ENCODE measurements around the gene C3orf52. TPM values are rescaled to one million over a fixed set of nuclear protein-coding genes. Genes with fewer than 3 reads are reported as not detected.

The C3orf52 gene
- total RNA-seq, 1 donor from 2014 or later: 42.5 TPM

- Histone ChIP-seq H3K36me3 (ENCODE audit: control insufficient read depth, insufficient read depth, low read length) (no peaks in the 10 kb centered on the region), H3K27me3 (ENCODE audit: control insufficient read depth, insufficient read depth, low read length) (no peaks in the 10 kb centered on the region), H3K4me3 (ENCODE audit: low read depth, low read length) (no peak overlapping the region)
- TF ChIP-seq, protein P1, sequence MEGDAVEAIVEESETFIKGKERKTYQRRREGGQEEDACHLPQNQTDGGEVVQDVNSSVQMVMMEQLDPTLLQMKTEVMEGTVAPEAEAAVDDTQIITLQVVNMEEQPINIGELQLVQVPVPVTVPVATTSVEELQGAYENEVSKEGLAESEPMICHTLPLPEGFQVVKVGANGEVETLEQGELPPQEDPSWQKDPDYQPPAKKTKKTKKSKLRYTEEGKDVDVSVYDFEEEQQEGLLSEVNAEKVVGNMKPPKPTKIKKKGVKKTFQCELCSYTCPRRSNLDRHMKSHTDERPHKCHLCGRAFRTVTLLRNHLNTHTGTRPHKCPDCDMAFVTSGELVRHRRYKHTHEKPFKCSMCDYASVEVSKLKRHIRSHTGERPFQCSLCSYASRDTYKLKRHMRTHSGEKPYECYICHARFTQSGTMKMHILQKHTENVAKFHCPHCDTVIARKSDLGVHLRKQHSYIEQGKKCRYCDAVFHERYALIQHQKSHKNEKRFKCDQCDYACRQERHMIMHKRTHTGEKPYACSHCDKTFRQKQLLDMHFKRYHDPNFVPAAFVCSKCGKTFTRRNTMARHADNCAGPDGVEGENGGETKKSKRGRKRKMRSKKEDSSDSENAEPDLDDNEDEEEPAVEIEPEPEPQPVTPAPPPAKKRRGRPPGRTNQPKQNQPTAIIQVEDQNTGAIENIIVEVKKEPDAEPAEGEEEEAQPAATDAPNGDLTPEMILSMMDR (IDR thresholded peaks at IDR 0.05; ENCODE audit: insufficient read depth, low read length, poor library complexity, severe bottlenecking): no peak
- DNase-seq (ENCODE audit: low read depth): no peak
Measured at GRCh38 chr3:112129925-112130637, 43.9 kb downstream of the C3orf52 start.

DNA sequence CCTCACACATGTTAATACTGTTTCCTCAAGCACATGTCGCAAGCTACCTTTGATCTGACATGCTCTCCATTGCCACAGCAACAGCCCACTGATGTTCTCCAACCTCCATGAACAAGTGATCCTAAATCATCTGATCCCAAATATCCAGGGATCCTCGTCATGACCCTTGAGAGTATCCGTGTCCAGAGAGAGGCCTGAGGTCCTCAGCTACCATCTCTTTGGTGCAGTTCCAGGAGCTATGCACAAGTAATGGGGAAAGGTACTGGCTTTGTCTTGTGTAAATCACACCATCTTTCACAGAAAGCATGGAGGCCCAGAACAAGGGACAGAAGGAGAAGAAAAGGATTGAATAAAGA lies 44.4 kb downstream of the C3orf52 start:
- Histone ChIP-seq H3K4me3 (ENCODE audit: low read depth, low read length) (no peak overlapping the region), H3K27me3 (ENCODE audit: control insufficient read depth, insufficient read depth, low read length) (no peaks in the 10 kb centered on the region), H3K36me3 (ENCODE audit: control insufficient read depth, insufficient read depth, low read length) (no peaks in the 10 kb centered on the region)
- no peak for DNase-seq (ENCODE audit: low read depth)
- TF ChIP-seq, protein P1 (IDR thresholded peaks at IDR 0.05; ENCODE audit: insufficient read depth, low read length, poor library complexity, severe bottlenecking): no peak

DNA sequence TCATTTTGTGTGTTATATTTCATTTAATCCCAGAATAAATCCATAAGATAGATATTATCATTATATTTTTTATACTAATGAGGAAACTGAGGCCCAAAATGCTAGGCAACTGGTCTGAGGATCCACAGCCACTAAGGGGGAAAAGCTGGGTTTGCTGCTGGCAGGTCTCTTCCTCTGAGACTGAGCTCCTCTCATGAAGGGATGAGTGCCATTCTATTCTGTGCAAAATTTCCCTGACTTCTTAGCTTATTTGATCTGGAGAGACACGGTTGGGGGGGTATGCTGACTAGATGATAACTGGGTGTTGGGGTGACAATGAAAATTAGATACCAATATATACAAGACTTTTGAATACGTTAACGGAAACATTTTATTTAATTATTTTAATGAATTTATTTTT lies 44.9 kb downstream of the C3orf52 start:
- Histone ChIP-seq H3K27me3 (ENCODE audit: control insufficient read depth, insufficient read depth, low read length) (no peaks in the 10 kb centered on the region), H3K4me3 (ENCODE audit: low read depth, low read length) (no peak overlapping the region), H3K36me3 (ENCODE audit: control insufficient read depth, insufficient read depth, low read length) (no peaks in the 10 kb centered on the region)
- no peak for DNase-seq (ENCODE audit: low read depth)
- TF ChIP-seq, protein P1 (IDR thresholded peaks at IDR 0.05; ENCODE audit: insufficient read depth, low read length, poor library complexity, severe bottlenecking): no peak

GRCh38 chr3:112132088-112132487 lies 45.9 kb downstream of the C3orf52 start:
- Histone ChIP-seq H3K27me3 (ENCODE audit: control insufficient read depth, insufficient read depth, low read length) (no peaks in the 10 kb centered on the region), H3K4me3 (ENCODE audit: low read depth, low read length) (no peak overlapping the region), H3K36me3 (ENCODE audit: control insufficient read depth, insufficient read depth, low read length) (no peaks in the 10 kb centered on the region)
- TF ChIP-seq, protein P1 (IDR thresholded peaks at IDR 0.05; ENCODE audit: insufficient read depth, low read length, poor library complexity, severe bottlenecking): no peak
- DNase-seq (ENCODE audit: low read depth): no peak

GRCh38 chr3:112132554-112132953 lies 46.4 kb downstream of the C3orf52 start:
- TF ChIP-seq, protein P1 (IDR thresholded peaks at IDR 0.05; ENCODE audit: insufficient read depth, low read length, poor library complexity, severe bottlenecking): no peak
- H3K27me3 ChIP-seq (ENCODE audit: control insufficient read depth, insufficient read depth, low read length): no peaks in the 10 kb centered on the region
- H3K36me3 ChIP-seq (ENCODE audit: control insufficient read depth, insufficient read depth, low read length): no peaks in the 10 kb centered on the region
- no peak for DNase-seq (ENCODE audit: low read depth)
- no peak overlapping the region for H3K4me3 ChIP-seq (ENCODE audit: low read depth, low read length)

DNA sequence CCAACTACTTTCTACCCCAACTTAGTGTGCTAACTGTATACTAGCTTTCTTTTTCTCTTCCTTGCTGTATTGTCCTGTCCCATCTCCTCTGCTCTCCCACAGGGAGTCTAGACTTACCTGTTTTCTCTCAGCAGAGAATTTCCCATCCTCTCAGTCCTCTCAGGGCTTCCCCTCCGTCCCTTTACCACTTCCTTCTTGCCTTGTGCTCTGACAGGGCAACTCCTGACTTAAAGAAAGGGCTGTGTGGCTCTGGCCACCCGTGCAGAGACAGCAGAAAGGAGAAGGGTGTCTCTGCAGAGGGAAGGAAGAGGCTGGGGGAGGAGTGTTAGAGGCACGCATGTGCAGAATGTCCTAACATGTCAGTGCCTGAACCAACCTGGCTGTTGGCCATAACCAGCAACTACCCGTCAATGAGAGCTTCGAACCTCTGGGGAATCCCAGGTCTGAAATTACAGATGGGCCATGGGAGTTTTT lies 46.8 kb downstream of the C3orf52 start, which contains the start of gene GCSAM:
Gene GCSAM (minus strand): TSS at position 274 of the 474 bp plus-strand sequence. CDS start 128 bp downstream, at position 146.
- no peak for DNase-seq (ENCODE audit: low read depth)
- Histone ChIP-seq H3K4me3 (ENCODE audit: low read depth, low read length) (no peak within 1 kb of the TSS), H3K36me3 (ENCODE audit: control insufficient read depth, insufficient read depth, low read length) (no peaks in the 10 kb centered on the region), H3K27me3 (ENCODE audit: control insufficient read depth, insufficient read depth, low read length) (no peaks in the 10 kb centered on the region)
- TF ChIP-seq, protein P1 (IDR thresholded peaks at IDR 0.05; ENCODE audit: insufficient read depth, low read length, poor library complexity, severe bottlenecking): no peak
